KMS-11 (cell line): ENCODE results near the gene TSPAN18.

Source experiments
- H2AFZ ChIP-seq: fragments of 200-600 bp; sonication (generic); 2 replicates; pipeline ENCODE4 v1.6.1; 2016; ENCODE audit warnings: antibody characterized with exemption, mixed run types, low read depth
- H3K27ac ChIP-seq: fragments of 200-600 bp; sonication (generic); 2 replicates; pipeline ENCODE4 v1.6.1; 2016; ENCODE audit warnings: mild to moderate bottlenecking, mixed run types
- H3K27me3 ChIP-seq: fragments of 200-600 bp; sonication (generic); 2 replicates; pipeline ENCODE4 v1.6.1; 2017; ENCODE audit warnings: mild to moderate bottlenecking, low read depth, mixed run types, moderate library complexity; ENCODE audit not compliant: insufficient read depth
- H3K36me3 ChIP-seq: fragments of 200-600 bp; sonication (generic); 2 replicates; pipeline ENCODE4 v1.6.1; 2017; ENCODE audit warnings: mild to moderate bottlenecking, mixed run types; ENCODE audit not compliant: insufficient read depth
- H3K4me1 ChIP-seq: fragments of 200-600 bp; sonication (generic); 2 replicates; pipeline ENCODE4 v1.6.1; 2016; ENCODE audit warnings: mild to moderate bottlenecking, low read depth, mixed run types; ENCODE audit not compliant: poor library complexity, severe bottlenecking
- H3K4me2 ChIP-seq: fragments of 200-600 bp; sonication (generic); 2 replicates; pipeline ENCODE4 v1.7.0; 2016; ENCODE audit warnings: mild to moderate bottlenecking, mixed run types
- H3K4me3 ChIP-seq: fragments of 200-600 bp; sonication (generic); IDR thresholded peaks from 2 replicates; pipeline ENCODE4 v1.6.1; 2017; ENCODE audit warnings: low read depth, low read length, mixed read lengths; ENCODE audit not compliant: insufficient read depth
- H3K79me2 ChIP-seq: fragments of 200-600 bp; sonication (generic); 2 replicates; pipeline ENCODE4 v1.6.1; 2016; ENCODE audit warnings: low read depth, mixed run types; ENCODE audit not compliant: insufficient read depth
- H3K9ac ChIP-seq: fragments of 200-600 bp; sonication (generic); 2 replicates; pipeline ENCODE4 v1.6.1; 2016; ENCODE audit warnings: mild to moderate bottlenecking, mixed run types
- H4K20me1 ChIP-seq: fragments of 200-600 bp; sonication (generic); 2 replicates; pipeline ENCODE4 v1.6.1; 2016; ENCODE audit warnings: mild to moderate bottlenecking, mixed run types; ENCODE audit not compliant: insufficient read depth
- CTCF ChIP-seq: fragments of 200-600 bp; sonication (generic); conservative IDR thresholded peaks from 2 replicates; pipeline ENCODE4 v1.6.1; 2017; ENCODE audit warnings: low read depth, mild to moderate bottlenecking, antibody characterized with exemption, low read length, moderate library complexity, mixed read lengths

The TSPAN18 gene

GRCh38 chr11:44917741-44918140, 191.0 kb downstream of the TSPAN18 start:
- no peaks in the 10 kb centered on the region for H3K79me2 ChIP-seq
- TF ChIP-seq CTCF, result no peak
- no peak overlapping the region for H3K4me3 ChIP-seq
- no peaks in the 10 kb centered on the region for H3K36me3 ChIP-seq
- no peaks in the 10 kb centered on the region for H4K20me1 ChIP-seq
- H3K4me1 ChIP-seq, result no peaks in the 10 kb centered on the region
- H3K9ac ChIP-seq, result no peak overlapping the region
- no peak overlapping the region for H3K4me2 ChIP-seq
- H3K27me3 ChIP-seq, result no peaks in the 10 kb centered on the region
- no peak overlapping the region for H2AFZ ChIP-seq
- no peak overlapping the region for H3K27ac ChIP-seq

GRCh38 chr11:44920451-44920850, 193.7 kb downstream of the TSPAN18 start:
- H3K36me3 ChIP-seq, result no peaks in the 10 kb centered on the region
- H3K79me2 ChIP-seq, result no peaks in the 10 kb centered on the region
- H3K4me1 ChIP-seq, result no peaks in the 10 kb centered on the region
- H2AFZ ChIP-seq, result no peak overlapping the region
- H3K27me3 ChIP-seq, result no peaks in the 10 kb centered on the region
- no peak overlapping the region for H3K9ac ChIP-seq
- no peak overlapping the region for H3K4me3 ChIP-seq
- H3K27ac ChIP-seq, result no peak overlapping the region
- no peaks in the 10 kb centered on the region for H4K20me1 ChIP-seq
- H3K4me2 ChIP-seq, result no peak overlapping the region
- TF ChIP-seq CTCF, result no peak

GRCh38 chr11:44923115-44923514, 196.4 kb downstream of the TSPAN18 start:
- no peaks in the 10 kb centered on the region for H4K20me1 ChIP-seq
- no peaks in the 10 kb centered on the region for H3K4me1 ChIP-seq
- TF ChIP-seq CTCF, result no peak
- no peaks in the 10 kb centered on the region for H3K36me3 ChIP-seq
- H3K79me2 ChIP-seq, result no peaks in the 10 kb centered on the region
- H2AFZ ChIP-seq, result no peak overlapping the region
- no peak overlapping the region for H3K9ac ChIP-seq
- H3K4me2 ChIP-seq, result no peak overlapping the region
- H3K27ac ChIP-seq, result no peak overlapping the region
- no peaks in the 10 kb centered on the region for H3K27me3 ChIP-seq
- H3K4me3 ChIP-seq, result no peak overlapping the region

- Histone ChIP-seq H3K27me3 (no peaks in the 10 kb centered on the region), H3K4me3 (no peak overlapping the region), H3K27ac (no peak overlapping the region), H3K9ac (no peak overlapping the region), H2AFZ (no peak overlapping the region), H4K20me1 (no peaks in the 10 kb centered on the region), H3K79me2 (no peaks in the 10 kb centered on the region), H3K4me1 (no peaks in the 10 kb centered on the region), H3K4me2 (no peak overlapping the region), H3K36me3 (no peaks in the 10 kb centered on the region)
- TF ChIP-seq CTCF, result no peak
Observed at GRCh38 chr11:44923806-44924205, 197.0 kb downstream of the TSPAN18 start.
